GM19463 (cell line): Measurements from ENCODE around the gene ST7.

ENCODE experiments used
- ATAC-seq: cut with Tn5 transposase; IDR thresholded peaks from one replicate; pipeline ENCODE4 v1.9.1; 2021; ENCODE audit warnings: mild to moderate bottlenecking, moderate library complexity; ENCODE audit not compliant: unreplicated experiment

The ST7 gene

DNA sequence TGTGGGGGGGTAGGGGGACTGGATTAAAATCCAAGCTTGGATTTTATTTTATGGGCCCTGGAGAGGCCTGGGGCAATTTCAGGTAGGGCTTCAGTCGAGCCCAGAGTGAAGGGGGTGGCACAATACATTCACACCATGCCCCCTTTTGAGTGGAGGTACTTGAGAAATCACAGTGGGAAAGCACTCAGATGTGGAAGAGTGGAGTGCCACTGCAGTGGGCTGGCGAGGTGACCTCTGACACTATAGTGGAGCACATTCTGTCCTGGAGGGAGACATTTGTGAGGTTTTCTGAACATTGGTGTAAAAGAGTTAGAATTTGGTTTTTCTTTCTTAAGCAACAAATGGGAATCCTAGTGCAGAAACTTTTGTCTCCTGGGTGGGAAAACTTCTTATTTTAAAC, 226.4 kb downstream of the ST7 start:
- no peak for ATAC-seq

DNA sequence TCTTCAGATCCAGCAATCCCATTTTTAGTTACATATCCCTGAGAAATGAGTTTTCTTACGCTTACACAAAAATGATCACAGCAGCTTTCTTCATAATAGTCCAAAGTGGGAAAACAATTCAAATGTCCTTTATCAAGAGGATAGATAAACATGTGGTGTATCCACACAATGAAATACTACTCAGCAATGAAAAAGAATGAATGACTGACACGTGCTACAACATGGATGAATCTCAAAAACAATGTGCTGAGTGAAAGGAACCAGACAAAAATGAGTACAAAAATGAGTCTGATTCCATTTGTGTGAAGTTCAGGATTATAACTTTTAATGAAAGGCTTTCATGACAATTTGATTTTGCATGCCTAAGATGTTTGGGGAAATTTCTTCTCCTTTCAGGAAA, 230.4 kb downstream of the ST7 start:
- ATAC-seq: no peak

DNA sequence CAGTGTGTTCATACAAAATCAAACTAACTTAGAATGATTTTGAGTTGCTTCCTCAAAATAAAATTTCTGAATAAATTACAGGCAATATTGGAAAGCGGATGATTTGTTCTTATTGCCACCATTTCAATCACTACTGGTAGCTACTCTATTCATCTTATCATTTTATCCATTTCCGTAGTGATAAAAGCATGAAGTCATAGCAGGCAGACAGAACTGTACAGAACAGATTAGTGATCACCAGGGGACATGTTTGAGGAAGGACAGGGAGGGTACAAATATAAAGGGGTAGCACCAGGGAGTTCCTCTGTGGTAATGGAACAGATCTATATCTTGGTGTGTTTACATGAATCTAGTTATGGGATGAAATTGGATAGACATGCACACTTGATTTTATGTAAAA, 231.1 kb downstream of the ST7 start:
- ATAC-seq: no peak

DNA sequence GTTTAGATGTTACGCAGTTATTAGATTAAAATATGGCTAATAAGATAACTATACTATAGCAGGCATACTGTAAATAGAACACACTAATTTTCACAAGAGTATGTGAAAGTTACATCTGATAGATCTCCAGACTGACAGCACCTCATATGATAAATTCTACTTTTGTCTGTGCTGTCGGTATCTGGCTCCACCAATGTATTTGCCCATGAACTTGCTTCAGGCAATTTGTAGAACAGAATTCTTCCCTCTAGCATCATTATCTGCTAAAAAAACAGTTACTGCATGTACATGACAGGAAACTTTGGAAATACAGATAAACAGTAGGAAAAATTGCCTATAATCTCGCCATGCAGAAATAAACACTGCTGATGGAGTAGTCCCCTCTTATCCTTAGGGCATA, 231.8 kb downstream of the ST7 start:
- no peak for ATAC-seq

DNA sequence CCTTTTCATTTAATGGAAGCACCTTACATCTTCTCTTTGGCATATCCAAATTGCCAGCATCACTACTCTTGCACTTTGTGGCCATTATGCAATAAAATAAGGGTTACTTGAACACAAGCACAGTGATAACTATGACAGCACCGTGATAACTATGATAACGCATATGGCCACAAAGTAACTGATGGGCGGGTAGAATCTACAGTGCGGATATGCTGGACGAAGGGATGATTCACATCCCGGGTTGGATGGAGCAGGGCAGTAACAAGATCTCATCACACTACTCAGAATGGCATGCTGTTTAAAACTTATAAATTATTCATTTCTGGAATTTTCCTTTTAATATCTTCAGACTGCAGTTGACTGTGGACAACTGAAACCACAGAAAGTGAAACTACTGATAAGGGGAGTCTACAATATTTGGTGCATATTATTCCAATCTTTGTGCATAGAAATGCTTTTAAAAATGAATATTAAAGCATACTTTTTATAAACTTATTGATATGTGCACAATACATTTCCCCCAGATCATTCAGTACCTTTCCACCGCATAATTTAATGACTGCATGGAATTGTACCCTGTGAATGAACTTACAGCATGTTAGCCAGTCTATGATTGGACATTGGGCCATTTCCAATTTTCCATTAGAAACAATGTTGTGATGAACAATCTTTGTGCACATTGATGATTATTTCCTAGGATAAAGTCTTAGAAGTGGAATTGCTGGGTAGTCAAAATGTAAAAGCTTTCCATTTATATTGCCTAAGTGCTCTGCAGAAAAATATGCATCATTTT, 233.1 kb downstream of the ST7 start:
- ATAC-seq: no peak

DNA sequence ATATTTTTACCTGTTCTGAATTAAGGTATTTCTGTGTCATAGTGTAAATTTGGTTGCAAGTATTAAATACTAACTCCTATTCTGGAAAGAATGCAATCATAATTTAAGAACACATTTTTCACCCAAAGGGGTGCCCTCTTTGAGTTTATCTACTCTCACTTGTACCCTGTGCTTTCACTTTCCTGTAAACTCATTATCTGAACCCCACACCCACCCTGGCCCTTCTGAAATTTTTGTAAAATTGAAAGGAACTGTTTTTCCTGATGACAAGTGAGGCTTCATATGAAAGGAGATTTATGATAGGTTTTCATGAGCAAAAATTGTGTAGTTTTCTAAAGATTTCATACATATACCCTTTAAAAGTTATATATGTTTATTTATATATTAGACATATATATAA, 235.1 kb downstream of the ST7 start:
- no peak for ATAC-seq

DNA sequence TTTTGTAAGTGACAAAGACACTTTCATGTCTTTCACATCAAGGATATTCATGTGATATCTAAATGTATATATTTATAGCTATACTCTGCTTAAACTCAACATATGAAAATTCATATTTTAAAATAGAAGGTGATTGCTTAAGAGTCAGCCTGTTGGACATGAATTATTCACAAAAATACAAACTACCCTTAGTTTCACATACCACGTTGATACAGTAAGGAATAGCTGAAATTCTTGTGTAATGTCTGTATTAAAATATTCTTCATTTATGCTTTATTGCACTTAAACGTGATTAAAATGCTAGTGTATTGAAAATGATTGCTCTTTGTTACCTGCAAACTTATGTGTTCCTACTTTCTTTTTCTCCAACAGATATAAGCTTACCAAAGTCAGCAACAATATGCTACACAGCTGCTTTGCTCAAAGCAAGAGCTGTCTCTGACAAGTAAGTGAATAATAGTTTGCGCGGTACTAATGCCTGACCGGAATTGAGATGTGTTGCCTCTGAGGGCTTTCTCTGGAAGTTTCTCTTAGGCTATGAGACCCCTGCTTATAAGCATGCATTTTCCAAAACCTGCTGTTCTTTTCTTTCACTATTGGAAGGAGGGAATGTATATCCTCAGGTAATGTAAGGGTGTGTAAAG, 235.8 kb downstream of the ST7 start:
- ATAC-seq: no peak

DNA sequence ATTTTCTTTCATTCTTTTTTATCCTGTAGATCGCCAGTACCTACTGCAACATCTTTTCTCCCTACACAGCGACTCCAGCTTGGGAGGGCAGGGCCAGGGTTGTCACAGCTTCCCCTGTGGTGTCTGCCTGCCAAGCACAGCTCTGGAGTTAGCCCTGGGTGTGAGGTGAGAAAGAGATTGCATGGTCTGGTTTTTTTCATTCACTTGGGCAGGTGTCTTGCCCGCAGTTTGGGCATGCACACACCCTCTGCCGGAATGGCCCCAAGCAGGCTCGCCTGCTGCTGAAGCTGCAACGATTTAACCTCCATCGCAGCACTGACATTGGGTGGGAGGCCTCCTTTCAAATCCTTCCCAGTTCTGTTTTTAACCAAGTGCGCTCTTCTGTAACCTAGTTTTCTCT, 236.8 kb downstream of the ST7 start:
- no peak for ATAC-seq

DNA sequence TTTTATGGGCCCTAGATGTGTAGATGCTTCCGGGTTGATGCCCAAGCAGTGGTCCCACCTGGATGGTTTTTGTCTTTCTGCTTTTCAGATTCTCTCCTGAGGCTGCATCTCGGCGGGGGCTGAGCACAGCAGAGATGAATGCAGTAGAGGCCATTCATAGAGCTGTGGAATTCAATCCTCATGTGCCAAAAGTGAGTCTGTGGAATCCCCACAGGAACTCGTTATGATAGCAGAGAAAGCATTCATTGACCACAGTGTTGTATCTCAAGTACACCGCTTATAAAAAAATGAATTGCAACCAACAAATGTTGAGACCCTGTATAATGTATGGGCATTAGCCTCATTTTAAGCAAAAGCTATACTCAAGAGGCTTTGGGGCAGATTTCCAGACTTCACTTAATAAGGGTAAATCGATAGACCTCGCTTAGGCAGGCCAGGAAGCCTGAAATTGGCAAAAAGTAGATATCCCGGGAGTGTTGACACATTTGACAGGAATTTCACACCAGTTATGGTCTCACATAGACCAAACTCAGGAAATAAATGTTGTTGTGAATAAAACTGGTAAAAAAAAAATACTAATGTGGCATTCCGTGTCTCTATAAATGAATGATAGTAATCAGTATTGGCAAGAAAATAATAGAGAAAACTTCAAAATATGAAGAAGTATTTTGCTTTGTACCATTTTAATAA, 237.6 kb downstream of the ST7 start:
- no peak for ATAC-seq

DNA sequence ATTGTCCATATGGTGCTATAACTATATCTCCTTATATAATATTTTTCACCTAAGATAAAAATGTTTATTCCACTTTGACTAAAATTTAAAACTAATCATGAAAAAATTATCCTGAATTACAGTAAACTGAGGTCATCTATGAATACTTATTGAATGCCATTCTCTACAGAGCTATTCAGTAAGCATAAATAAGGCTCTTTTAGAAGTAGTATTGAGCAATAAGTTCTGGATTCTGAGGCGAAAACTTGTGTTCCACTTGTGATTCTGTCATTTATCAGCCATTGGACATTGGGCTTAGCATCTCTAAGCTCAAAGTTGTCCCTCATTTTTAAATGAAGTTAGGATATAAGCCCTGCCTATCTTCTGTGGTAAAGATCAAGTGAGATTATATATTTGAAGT, 238.8 kb downstream of the ST7 start:
- no peak for ATAC-seq

DNA sequence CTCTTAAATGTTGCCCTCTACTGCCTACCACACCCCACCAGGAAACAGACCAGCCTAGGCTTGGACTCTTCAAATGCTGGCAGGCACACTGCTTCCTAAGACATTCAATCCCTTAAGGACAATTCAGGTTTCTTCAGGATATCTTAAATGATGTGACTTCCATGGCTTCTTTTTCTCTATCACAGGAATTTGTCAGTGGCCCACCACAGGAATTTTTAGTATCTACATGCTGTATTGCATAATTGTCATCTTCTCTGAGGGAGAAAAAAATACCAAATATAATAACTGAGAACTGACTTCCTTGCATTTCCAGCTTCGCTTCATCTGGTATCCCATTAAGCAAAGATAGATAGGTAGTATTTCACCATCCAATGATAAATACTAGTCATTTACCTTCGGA, 240.3 kb downstream of the ST7 start:
- ATAC-seq: no peak

DNA sequence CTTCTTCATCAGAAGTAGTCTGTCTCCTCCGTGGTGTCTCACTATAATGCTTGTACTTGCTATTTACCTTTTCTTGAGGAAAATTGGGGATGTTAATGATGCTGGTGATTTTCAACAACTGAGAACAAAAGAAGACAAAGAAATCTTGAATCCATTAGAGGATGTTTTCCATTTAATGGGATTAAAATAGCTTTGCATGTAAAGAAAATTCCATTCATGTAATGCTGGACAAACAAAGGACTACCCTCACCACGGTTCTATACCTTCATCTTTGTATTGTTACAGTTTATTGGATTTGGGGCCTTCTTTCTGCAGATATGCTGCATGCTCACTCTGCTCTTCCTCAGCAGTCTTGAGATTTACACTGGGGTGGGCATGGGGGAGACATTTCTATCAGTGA, 241.1 kb downstream of the ST7 start:
- no peak for ATAC-seq

DNA sequence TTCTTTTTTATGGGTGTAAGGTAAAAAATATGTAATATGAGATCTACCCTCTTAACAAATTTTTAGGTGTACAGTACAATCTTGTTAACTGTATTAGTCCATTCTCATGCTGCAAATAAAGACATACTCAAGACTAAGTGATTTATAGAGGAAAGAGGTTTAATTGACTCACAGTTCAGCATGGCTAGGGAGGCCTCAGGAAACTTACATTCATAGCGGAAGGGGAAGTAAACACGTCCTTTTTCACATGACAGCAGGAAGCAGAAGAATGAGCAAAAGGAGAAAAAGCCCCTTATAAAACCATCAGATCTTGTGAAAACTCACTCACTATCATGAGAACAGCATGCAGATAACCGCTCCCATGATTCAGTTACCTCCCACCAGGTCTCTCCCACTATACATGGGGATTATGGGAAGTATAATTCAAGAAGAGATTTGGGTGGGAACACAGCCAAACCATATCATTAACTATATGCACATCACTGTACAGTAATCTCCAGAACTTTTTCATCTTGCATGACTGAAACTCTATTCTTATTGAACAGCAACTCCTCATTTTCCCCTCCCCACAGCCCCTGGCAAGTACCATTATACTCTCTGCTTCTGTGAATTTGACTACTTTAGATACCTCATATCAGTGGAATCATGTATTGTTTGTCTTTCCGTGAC, 242.2 kb downstream of the ST7 start:
- ATAC-seq: no peak

DNA sequence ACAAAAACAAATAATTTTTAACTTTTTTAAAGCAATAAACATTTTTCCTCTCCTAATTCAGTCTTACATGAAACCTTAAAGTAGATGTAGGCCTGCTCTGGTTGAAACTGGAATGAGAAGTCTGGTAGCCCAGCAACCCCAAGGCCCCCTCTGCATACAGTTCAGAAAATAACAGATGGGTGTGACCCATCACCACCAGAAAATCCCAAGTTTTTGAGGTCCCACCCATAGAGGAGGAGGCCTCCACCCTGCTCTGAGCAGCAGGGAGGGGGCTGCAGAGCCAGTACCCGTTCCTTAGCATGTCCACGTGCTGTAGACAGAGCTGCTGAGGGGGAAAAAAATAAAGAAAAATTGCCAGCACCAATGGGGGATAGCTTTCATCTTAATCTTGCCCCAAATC, 246.8 kb downstream of the ST7 start:
- no peak for ATAC-seq

DNA sequence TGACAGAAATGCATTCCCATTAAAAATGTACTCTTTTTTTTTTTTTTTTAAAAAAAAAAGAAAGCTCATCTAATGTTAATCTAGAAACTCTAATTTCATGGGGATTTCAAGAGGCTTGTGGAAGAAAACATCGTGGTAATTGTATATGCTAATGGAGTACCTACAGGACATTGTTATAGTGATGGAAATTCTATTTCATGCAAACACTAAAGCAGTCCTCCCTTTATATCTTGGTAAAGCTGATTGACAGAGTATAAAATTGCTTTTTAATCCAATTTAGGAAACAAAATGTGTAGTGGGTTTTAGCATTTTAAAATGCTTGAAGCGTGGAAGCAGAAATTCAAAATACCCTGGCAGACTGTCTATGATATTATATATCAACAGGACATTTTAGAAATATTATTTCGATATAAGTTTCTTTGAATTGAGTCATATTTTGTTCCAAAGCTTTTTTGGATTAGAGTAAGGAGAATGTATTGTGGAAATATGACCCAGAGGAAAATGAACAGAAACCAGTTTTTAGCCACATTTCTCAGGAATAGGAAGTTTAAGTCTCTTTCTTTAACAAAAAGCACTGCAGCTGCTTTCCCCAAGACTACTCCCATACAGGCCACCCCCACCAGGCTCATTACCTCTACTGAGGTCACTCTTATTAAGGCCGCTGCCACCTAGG, 247.6 kb downstream of the ST7 start:
- no peak for ATAC-seq

DNA sequence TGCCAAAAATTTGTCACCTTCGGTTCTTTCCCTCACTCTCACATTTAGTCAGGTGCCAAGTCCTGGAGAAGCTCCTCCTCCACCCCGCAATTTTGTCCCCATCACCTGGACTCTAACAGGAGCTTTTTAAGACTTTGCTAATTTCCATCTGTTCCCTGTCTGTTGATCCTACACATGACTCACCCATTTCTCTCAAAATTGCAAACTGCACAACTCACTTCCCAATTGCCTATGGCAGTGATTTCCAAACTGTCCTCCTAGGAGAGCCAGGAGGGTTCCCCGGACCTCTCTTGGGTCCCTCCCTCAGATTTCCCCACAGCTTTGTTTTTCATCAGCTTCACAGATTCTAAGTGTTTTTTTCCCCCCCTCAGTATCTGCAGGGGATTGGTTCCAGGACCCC, 249.2 kb downstream of the ST7 start:
- ATAC-seq: no peak

DNA sequence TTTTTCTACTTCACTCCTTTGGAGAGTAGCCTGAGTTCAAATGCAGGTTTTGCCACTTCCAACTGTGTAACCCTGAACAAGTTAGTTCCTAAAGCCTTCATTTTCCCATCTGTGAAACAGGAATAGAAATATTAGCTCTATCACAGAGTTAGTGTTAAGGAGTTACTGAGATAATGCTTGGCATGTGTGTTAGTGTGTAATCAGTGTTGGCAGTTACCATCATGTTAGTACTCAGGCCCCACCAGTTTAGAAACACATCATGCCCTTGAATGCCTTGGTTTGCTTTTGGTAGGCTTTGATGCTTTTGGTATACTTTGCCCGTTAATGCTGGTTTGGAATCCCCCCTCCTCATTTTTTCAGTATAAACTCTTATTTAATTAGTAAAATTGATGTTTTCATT, 249.9 kb downstream of the ST7 start:
- ATAC-seq: no peak

DNA sequence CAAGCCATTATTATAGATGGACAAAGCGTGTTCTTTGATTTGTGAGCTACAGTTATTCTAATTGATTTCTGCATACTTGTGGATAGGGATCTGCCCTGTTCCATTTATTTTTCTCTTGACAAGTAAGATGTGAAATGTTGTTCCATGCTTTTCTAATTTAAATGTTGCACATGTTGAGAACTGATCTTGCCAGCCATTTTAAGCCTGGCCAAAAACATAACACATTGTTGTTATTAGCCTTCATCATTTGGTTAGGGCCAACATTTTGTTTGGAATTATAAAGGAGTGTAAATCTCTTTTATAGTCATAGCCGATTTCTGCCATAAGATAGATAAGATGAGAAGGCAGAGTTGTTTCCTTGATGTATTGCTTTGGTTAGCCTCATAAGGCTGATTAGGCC, 252.6 kb downstream of the ST7 start:
- ATAC-seq: no peak

DNA sequence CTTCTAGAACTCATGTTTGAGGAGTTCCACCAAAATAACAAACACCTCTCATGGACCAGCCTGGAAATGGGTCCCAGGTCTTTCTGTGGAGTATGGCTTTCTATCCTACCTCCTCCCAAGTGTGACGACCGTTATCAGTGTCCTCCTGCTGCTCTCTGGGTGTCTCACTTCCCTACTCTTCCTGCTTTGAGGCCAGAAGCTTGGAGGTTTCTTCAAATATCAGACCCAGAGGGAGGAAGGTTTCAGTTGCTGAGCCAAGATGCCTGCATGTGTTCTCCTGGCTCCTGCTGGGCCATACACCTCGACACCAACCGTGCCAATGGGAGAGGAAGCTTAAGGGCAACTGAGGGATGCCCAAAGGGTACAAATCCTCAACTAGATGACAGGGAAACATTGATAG, 255.0 kb downstream of the ST7 start:
- ATAC-seq: no peak

DNA sequence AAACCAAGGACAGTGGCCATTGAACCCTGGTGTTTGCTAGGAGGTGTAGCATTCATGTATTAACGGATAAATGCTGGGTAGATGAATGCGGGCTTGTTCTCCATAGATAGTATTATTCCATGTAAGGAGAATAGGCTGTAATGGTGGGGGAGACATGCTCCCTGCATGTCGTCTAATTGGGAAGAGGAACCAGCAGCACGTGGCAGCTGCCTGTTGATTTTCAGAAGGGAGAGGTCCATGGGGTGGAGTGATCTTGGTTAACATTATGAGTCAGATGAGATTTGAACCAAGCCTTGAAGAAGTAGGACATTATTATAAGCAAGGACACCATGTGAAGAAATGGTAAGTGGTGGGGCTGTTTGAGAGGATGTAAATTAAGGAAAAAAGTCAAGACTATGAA, 257.1 kb downstream of the ST7 start:
- ATAC-seq: no peak

DNA sequence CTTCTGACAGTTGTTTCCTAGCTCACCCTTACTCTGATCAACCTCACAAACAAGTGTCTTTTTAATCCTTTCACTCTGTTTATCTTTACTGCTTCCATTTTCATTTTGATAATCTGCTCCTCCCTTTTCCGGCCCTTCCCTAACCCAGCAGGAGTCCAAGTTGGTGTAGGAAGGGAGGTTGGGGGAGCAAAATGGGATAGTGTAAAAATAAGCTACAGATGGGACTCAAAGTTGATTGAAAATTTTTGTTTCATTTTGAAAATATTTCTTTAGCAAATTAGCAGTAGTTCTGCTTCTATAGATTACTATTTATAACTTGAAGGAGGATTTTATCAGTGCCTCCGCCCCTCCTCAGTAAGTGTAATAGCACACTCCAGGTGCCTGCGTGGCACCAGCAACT, 257.6 kb downstream of the ST7 start:
- ATAC-seq: no peak
